Activated CD8-positive, alpha-beta memory T cell treated with anti-CD3 and anti-CD28 coated beads for 48 hours (primary cell): Measurements from ENCODE around the gene SLC8A1.

Source experiments
- DNase-seq, 3 experiments: peaks; one replicate each; pipeline ENCODE4 v3.0.0-alpha.2; 2020; ENCODE audit warnings: low read depth in 2 of 3, low spot score in 2 of 3

Gene SLC8A1

GRCh38 chr2:40243581-40244187, 208.2 kb downstream of the SLC8A1 start:
- DNase-seq, result no peak

DNA sequence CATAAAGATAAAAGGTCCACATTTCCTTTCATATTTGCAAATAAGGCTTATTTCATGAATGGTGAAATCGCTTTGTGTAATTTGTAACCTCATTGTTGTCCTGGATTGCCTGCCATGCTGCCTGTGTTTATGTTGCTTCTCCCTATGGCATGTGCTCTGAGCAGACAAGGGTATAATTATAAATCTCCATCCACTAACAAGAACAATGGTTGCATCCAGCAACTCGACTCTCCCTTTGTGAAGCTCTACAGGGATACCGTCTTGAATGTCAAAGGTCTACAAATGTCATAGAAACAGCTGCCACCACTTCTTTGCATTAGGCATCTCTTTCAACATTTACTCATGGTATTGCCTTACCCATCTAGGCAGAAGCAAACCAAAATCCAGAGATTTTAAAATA, 209.6 kb downstream of the SLC8A1 start:
- DNase-seq, result no peak

- DNase-seq, result no peak
These were observed 211.8 kb downstream of the SLC8A1 start for GRCh38 chr2:40240070-40240469.

- no peak for DNase-seq
These were observed 221.0 kb downstream of the SLC8A1 start for GRCh38 chr2:40230707-40231432.

GRCh38 chr2:40230186-40230585, 221.7 kb downstream of the SLC8A1 start:
- DNase-seq, result no peak

DNA sequence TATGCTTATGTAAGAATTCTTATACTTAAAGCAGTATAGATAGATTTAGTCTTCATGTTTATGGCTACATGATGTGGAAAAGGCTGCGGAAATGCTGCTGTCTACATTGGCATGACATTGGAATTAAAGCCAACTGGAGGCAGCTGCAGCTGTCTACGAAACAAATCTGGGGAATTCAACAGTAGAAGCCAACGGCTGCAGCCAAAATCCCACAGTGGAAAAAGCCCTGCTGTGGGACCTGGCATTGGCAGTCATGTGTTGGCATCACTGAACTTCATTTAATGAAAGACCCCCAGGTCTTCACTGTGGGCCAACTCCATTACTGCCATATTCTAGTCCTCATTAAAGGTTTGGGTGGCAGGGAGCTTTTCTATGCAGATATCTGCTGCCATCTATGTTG, 223.6 kb downstream of the SLC8A1 start:
- DNase-seq, result no peak

- DNase-seq, result no peak
These were observed 224.7 kb downstream of the SLC8A1 start for GRCh38 chr2:40227210-40227609.

- no peak for DNase-seq
These were observed 225.3 kb downstream of the SLC8A1 start for GRCh38 chr2:40226637-40227036.

- DNase-seq, result no peak
These were observed 226.2 kb downstream of the SLC8A1 start for GRCh38 chr2:40225670-40226210.

GRCh38 chr2:40224318-40224717, 227.6 kb downstream of the SLC8A1 start:
- DNase-seq, result no peak

GRCh38 chr2:40220177-40220925, 231.5 kb downstream of the SLC8A1 start:
- no peak for DNase-seq

GRCh38 chr2:40219141-40219540, 232.7 kb downstream of the SLC8A1 start:
- DNase-seq, result no peak

DNA sequence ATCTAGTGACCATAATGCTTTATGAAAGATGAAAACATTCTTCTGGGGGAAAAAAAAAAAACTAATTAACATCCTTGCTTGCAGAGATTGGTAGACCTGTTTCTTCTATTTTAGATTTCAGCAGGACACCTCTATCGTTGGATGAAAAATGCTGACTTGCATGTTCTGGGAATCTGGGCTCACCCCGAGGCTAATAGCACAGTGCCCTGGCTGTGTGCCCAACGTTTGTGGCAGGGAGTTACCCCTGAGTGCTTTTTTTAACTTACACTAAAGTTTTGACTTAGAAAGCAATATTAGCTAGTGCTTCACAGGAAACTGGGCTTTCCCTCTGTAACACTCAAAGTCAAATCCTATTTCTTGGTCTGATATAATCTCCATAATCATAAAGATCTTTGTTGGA, 233.2 kb downstream of the SLC8A1 start:
- DNase-seq, result no peak

- no peak for DNase-seq
These were observed 238.3 kb downstream of the SLC8A1 start for GRCh38 chr2:40213619-40214018.

DNA sequence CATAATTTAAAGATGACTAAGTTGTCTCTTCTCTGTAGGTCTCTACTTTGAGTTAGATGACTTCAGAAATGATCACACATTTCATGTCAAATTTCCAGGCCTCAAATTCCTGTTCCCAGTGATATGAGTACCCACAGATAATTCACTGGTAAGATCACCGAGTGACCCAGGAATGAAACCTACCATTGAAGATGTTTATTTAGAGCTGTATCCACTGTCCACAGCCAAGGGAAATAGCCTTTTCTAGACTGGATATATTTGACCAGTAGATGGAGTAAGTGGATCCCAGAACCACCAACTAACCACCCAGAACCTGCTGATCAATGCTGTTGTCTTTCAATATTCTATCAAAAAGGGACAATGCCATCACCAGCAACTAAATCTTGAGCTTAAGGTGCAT, 238.8 kb downstream of the SLC8A1 start:
- no peak for DNase-seq

DNA sequence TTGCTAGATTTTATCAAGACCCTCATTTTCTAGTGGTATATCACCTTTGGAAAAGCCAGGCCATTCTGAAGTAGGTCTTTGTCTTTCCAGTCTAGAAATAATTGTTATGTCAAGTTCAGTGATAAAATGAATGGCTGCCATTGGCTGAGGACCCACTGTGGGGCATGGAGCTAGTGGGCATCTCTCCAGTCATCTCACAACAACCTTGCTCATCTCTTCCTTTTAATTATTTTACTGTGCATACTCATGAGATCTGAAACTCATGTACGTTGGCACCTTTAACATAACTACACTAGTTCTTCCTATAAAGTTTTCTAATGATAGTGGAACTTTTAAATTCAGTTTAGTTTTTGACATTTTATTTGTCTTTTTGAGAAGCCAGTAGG, 240.9 kb downstream of the SLC8A1 start:
- no peak for DNase-seq

DNA sequence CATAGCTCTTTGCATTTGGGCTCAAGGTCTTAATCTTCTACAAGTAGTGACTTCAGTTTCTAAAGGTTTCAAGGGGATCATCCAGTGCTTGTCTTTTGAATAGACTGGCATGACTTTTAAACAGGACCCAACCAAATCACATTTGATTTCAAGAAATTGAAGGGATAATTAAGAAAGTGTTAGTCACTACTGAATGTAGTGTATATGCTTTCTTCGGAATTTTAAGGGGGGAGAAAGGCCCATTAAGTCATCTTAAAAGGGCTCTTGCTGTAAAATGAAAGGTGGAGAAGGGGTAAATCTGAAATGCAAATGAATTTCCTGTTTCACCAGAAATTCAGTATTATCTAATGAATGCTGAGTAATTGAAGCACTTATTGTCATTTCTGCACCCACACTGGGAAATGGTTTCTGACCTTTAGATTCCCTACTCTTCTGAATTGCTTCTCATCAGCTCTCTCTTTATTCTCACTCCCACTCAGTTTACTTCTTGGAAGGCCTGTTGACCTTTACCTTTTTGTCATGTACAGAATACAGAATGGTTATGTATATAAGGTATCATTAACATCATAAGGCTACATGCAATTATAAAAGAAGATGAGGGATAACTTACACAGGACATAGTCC, 241.4 kb downstream of the SLC8A1 start:
- no peak for DNase-seq

DNA sequence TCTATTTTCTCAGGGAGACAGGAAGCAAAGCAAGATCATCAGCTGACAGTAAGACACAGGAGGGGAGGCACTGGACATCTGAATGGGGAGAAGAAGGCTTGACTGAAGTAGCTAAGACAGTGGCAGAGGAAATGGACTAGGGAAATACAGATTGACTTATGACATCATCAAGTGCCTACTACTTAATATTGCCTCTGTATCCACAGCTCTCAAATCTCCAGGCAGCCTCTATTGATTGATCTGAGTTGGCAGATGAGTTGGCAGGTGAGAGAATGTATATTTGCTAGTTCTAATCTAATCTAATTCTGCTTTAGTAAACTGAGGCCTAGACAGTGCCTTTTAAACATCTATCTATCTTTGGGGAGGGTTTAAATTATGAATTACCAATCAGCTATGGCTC, 242.1 kb downstream of the SLC8A1 start:
- no peak for DNase-seq

DNA sequence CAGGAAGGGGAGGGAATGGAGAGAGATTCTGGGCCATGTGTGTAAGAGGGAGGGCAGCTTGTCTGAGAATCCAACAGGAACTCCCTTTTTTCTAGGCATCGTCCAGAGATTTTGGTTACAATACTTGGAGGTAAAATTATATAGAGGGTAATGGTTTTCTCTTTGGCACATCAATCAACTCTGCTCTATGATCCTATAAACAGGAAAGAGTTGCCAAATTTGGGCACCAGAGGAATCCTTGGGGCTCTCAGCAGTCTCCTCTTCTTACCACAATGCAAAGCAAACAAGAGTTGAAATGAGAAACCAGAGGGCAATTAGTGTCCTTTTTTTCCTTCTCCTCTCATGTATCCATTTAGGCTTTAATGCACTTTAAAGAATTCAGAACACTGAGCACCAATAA, 243.4 kb downstream of the SLC8A1 start:
- DNase-seq, result no peak

GRCh38 chr2:40204268-40204667, 247.6 kb downstream of the SLC8A1 start:
- no peak for DNase-seq

- no peak for DNase-seq
These were observed 249.0 kb downstream of the SLC8A1 start for GRCh38 chr2:40202798-40203400.
